ENCODE data around the gene VPREB1.

Gene VPREB1, protein sequence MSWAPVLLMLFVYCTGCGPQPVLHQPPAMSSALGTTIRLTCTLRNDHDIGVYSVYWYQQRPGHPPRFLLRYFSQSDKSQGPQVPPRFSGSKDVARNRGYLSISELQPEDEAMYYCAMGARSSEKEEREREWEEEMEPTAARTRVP
- long read RNA-seq = 0 reads

GRCh38 chr22:22244316-22245250, at the start of gene VPREB1:
Gene VPREB1, plus strand, starts transcription at chr22:22244786. Its CDS starts 28 bp downstream, at chr22:22244814.
- Histone ChIP-seq H3K4me3 (replicated peaks; ENCODE audit: insufficient read depth, low read length) (no peak within 1 kb of the TSS), H3K27ac (replicated peaks) (no peak within 1 kb of the TSS), H3K27me3 (ENCODE audit: insufficient read depth, poor library complexity, severe bottlenecking) (no peaks in the 10 kb centered on the region)
- TF ChIP-seq GABPA (IDR thresholded peaks at IDR 0.05; ENCODE audit: low read depth) (no peak), CTCF (IDR thresholded peaks at IDR 0.05; ENCODE audit: insufficient read depth, low read length) (no peak), POLR2AphosphoS5 (IDR thresholded peaks at IDR 0.05; ENCODE audit: low read depth) (0 out of 2 replicates have a peak, but pooled peaks have one; percentile 20)
- peak; percentile 14 to 27 for DNase-seq (ENCODE audit: low read depth in 1 of 2, low spot score in 1 of 2)

- TF ChIP-seq SPI1 (IDR thresholded peaks at IDR 0.05; ENCODE audit: borderline replicate concordance, low read depth) = no peak
- TF ChIP-seq GABPA (IDR thresholded peaks at IDR 0.05; ENCODE audit: low read depth) = no peak
- TF ChIP-seq, protein P1, sequence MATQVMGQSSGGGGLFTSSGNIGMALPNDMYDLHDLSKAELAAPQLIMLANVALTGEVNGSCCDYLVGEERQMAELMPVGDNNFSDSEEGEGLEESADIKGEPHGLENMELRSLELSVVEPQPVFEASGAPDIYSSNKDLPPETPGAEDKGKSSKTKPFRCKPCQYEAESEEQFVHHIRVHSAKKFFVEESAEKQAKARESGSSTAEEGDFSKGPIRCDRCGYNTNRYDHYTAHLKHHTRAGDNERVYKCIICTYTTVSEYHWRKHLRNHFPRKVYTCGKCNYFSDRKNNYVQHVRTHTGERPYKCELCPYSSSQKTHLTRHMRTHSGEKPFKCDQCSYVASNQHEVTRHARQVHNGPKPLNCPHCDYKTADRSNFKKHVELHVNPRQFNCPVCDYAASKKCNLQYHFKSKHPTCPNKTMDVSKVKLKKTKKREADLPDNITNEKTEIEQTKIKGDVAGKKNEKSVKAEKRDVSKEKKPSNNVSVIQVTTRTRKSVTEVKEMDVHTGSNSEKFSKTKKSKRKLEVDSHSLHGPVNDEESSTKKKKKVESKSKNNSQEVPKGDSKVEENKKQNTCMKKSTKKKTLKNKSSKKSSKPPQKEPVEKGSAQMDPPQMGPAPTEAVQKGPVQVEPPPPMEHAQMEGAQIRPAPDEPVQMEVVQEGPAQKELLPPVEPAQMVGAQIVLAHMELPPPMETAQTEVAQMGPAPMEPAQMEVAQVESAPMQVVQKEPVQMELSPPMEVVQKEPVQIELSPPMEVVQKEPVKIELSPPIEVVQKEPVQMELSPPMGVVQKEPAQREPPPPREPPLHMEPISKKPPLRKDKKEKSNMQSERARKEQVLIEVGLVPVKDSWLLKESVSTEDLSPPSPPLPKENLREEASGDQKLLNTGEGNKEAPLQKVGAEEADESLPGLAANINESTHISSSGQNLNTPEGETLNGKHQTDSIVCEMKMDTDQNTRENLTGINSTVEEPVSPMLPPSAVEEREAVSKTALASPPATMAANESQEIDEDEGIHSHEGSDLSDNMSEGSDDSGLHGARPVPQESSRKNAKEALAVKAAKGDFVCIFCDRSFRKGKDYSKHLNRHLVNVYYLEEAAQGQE (IDR thresholded peaks at IDR 0.05; ENCODE audit: insufficient replicate concordance, low read depth) = no peak
- no peak for TF ChIP-seq CTCF (IDR thresholded peaks at IDR 0.05; ENCODE audit: insufficient read depth, low read length)
- no peak for TF ChIP-seq POLR2AphosphoS5 (IDR thresholded peaks at IDR 0.05; ENCODE audit: low read depth)
- Histone ChIP-seq H3K27me3 (ENCODE audit: insufficient read depth, poor library complexity, severe bottlenecking) (no peaks in the 10 kb centered on the region), H3K27ac (replicated peaks) (no peak overlapping the region), H3K4me3 (replicated peaks; ENCODE audit: insufficient read depth, low read length) (no peak overlapping the region)
- DNase-seq (ENCODE audit: low read depth in 1 of 2, low spot score in 1 of 2) = no peak
These were observed 49.7 kb upstream of the VPREB1 start for GRCh38 chr22:22194931-22195264.

DNA sequence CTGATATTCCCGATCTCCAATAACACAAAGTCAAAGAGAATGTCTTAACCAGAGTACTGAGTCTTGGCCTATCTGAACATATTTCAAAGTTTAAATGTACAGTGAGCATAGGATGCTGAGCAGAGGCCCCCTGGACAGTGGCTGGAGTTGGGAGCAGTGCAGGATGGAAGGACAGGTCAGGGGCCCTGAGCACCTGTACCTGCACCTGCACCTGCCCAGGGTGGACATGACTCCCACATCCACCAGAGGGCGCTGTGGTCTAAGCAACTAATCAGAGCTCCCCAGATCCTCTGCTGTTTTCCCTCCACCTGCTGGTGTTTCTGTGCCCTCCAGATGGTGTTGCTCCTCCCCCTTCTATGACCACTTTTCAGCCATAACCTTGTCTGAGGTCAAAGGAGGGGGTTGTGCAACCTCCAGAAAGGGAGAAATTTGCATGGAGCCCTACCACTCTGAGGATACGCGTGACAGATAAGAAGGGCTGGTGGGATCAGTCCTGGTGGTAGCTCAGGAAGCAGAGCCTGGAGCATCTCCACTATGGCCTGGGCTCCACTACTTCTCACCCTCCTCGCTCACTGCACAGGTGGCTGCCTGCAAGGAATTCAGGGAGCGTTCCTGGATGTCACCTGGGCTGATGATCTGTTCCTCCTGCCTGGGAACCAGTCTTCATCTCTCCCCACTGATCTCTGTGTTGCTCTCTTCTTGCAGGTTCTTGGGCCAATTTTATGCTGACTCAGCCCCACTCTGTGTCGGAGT, 49.1 kb upstream of the VPREB1 start:
- peak; percentile 72 to 80 for DNase-seq (ENCODE audit: low read depth in 1 of 2, low spot score in 1 of 2)
- no peak for TF ChIP-seq POLR2AphosphoS5 (IDR thresholded peaks at IDR 0.05; ENCODE audit: low read depth)
- peak; percentile 90 for TF ChIP-seq CTCF (IDR thresholded peaks at IDR 0.05; ENCODE audit: insufficient read depth, low read length)
- TF ChIP-seq, protein P1 (IDR thresholded peaks at IDR 0.05; ENCODE audit: insufficient replicate concordance, low read depth) = no peak
- TF ChIP-seq SPI1 (IDR thresholded peaks at IDR 0.05; ENCODE audit: borderline replicate concordance, low read depth) = no peak
- no peak for TF ChIP-seq GABPA (IDR thresholded peaks at IDR 0.05; ENCODE audit: low read depth)
- H3K4me3 ChIP-seq (replicated peaks; ENCODE audit: insufficient read depth, low read length) = no peak overlapping the region
- no peaks in the 10 kb centered on the region for H3K27me3 ChIP-seq (ENCODE audit: insufficient read depth, poor library complexity, severe bottlenecking)
- H3K27ac ChIP-seq (replicated peaks) = no peak overlapping the region

Measured in HL-60 (cell line).